ENCODE data around the gene ADAM21.

Gene ADAM21

DNA sequence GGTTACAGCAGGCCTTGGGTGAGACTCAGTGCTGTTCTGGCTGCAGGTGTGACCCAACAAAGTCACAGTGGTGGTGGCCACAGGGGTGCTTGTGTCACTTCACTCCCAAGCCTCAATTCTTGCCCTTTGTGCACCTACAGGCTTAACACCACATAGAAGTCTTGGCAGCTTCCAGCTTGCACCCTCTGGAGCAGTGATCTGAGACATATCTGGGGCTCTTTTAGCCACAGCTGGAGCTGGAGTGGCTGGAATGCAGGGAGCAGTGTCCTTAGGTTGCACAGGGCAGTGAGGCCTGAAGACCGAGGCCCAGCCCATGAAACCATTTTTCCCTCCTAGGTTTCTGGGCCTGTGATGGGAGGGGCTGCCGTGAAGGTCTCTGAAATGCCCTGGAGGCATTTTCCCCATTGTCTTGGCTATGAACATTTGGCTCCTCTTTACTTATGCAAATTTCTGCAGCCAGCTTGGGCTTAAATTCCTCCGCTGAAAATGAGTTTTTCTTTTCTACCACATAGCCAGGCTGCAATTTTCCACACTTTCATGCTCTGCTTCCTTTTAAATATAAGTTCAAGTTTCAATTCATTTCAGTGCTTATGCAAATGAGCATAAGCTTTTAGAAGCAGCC lies 37.7 kb downstream of the ADAM21 start:
- DNase-seq: no peak

DNA sequence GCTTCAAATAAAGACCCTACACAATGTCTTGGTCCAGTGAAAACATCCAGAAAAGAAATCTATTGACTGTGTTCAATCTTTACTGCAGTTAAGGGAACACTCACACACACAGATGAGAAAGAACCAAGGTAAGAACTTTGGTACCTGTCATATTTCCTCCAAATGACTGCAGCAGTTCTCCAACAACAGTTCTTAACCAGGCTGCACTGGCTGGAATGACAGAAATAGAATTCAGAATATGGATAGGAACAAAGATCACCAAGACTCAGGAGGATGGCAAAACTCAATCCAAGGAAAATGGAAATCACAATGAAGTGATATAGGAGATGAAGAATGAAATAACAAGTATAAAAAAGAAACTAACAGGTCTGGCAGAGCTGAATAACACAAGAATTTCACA lies 46.2 kb downstream of the ADAM21 start:
- no peak for DNase-seq
